ENCODE data around the gene ST3GAL3. TPM values are rescaled to one million over a fixed set of nuclear protein-coding genes. Genes with fewer than 3 reads are reported as not detected.

Gene ST3GAL3
- total and polyA plus RNA-seq, 2 of the 13 experiments (the other 11 are each of a cell fraction or from before 2014, with no cell fraction given): 5.1 to 8.1 TPM

DNA sequence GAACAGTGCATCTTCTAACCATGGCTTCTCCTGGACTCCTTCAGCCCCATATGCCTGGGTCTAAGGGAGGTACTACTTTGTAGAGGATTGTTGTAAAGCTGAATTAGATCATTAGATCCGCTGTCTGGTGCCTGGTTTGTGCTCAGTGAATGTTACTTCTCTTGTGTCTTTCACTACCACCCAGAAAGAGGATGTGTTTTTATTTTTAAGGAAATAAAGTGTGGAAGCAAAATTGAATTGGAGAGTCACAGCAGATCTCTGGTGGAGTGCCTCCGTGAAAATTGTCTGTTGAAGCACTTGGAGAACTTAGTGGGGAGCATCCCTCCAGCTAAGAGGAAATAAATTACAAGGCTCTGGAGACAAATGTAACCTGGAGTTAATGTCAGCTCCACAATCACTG is 124.5 kb downstream of the ST3GAL3 start:
- BruUV-seq (replicated peaks): no TSS peak
- Histone ChIP-seq H4K20me1 (ENCODE audit: insufficient read depth, low read length) (no peaks in the 10 kb centered on the region), H3K36me3 (replicated peaks in 1 of 2; ENCODE audit: control insufficient read depth in 1 of 2, insufficient read depth in 2 of 2, low read length in 2 of 2) (no peaks in the 10 kb centered on the region; a peak in 1 of 5 replicates), H3K27ac (ENCODE audit: extremely low read length, insufficient read depth, low read length) (no peak overlapping the region), H2AFZ (ENCODE audit: low read length) (no peak overlapping the region), H3K4me1 (ENCODE audit: insufficient read depth, low read length) (peaks cover 19% of the 10 kb centered on the region), H3K9ac (ENCODE audit: insufficient read depth, low read depth, low read length) (no peak overlapping the region), H3K4me2 (ENCODE audit: low read depth, low read length) (no peak overlapping the region), H3K79me2 (ENCODE audit: insufficient read depth, low read length) (no peaks in the 10 kb centered on the region), H3K4me3 (replicated peaks in 1 of 3; ENCODE audit: insufficient read depth in 1 of 3, low read depth in 2 of 3, low read length in 3 of 3) (no peak overlapping the region), H3K27me3 (ENCODE audit: control insufficient read depth in 1 of 2, insufficient read depth in 2 of 2, low read length in 2 of 2) (no peaks in the 10 kb centered on the region), H3K9me3 (ENCODE audit: low read length) (no peaks in the 10 kb centered on the region)
- ChIA-PET POLR2A (no interaction called here), CTCF (ENCODE audit: low intra/inter-chr PET ratio, low total read pairs) (no interaction called here)
- no peak for ATAC-seq
- in situ Hi-C loops (cut with HindIII; ENCODE audit: extremely low pct_ligation_motif_present, low pct_unique_long_range_greater_than_20kb) (no loop called here), intact Hi-C loops (cut with micrococcal nuclease; ENCODE audit: unreplicated experiment) (no loop called here)
- no peak for FAIRE-seq
- TF ChIP-seq, protein P1, sequence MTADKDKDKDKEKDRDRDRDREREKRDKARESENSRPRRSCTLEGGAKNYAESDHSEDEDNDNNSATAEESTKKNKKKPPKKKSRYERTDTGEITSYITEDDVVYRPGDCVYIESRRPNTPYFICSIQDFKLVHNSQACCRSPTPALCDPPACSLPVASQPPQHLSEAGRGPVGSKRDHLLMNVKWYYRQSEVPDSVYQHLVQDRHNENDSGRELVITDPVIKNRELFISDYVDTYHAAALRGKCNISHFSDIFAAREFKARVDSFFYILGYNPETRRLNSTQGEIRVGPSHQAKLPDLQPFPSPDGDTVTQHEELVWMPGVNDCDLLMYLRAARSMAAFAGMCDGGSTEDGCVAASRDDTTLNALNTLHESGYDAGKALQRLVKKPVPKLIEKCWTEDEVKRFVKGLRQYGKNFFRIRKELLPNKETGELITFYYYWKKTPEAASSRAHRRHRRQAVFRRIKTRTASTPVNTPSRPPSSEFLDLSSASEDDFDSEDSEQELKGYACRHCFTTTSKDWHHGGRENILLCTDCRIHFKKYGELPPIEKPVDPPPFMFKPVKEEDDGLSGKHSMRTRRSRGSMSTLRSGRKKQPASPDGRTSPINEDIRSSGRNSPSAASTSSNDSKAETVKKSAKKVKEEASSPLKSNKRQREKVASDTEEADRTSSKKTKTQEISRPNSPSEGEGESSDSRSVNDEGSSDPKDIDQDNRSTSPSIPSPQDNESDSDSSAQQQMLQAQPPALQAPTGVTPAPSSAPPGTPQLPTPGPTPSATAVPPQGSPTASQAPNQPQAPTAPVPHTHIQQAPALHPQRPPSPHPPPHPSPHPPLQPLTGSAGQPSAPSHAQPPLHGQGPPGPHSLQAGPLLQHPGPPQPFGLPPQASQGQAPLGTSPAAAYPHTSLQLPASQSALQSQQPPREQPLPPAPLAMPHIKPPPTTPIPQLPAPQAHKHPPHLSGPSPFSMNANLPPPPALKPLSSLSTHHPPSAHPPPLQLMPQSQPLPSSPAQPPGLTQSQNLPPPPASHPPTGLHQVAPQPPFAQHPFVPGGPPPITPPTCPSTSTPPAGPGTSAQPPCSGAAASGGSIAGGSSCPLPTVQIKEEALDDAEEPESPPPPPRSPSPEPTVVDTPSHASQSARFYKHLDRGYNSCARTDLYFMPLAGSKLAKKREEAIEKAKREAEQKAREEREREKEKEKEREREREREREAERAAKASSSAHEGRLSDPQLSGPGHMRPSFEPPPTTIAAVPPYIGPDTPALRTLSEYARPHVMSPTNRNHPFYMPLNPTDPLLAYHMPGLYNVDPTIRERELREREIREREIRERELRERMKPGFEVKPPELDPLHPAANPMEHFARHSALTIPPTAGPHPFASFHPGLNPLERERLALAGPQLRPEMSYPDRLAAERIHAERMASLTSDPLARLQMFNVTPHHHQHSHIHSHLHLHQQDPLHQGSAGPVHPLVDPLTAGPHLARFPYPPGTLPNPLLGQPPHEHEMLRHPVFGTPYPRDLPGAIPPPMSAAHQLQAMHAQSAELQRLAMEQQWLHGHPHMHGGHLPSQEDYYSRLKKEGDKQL (CRISPR knock-in tag; IDR thresholded peaks at IDR 0.05; ENCODE audit: low read depth): no peak
- TF ChIP-seq SKIL (CRISPR knock-in tag; IDR thresholded peaks at IDR 0.05; ENCODE audit: borderline replicate concordance): no peak
- no peak for TF ChIP-seq ZFY (CRISPR knock-in tag; IDR thresholded peaks at IDR 0.05)
- TF ChIP-seq ZNF615 (CRISPR knock-in tag; IDR thresholded peaks at IDR 0.05; ENCODE audit: borderline replicate concordance): no peak
- TF ChIP-seq, protein P2, sequence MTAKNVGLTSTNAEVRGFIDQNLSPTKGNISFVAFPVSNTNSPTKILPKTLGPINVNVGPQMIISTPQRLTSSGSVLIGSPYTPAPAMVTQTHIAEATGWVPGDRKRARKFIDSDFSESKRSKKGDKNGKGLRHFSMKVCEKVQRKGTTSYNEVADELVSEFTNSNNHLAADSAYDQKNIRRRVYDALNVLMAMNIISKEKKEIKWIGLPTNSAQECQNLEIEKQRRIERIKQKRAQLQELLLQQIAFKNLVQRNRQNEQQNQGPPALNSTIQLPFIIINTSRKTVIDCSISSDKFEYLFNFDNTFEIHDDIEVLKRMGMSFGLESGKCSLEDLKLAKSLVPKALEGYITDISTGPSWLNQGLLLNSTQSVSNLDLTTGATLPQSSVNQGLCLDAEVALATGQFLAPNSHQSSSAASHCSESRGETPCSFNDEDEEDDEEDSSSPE (CRISPR knock-in tag; IDR thresholded peaks at IDR 0.05): no peak
- TF ChIP-seq ZNF710 (CRISPR knock-in tag; IDR thresholded peaks at IDR 0.05; ENCODE audit: borderline replicate concordance): no peak
- TF ChIP-seq ZNF484 (CRISPR knock-in tag; IDR thresholded peaks at IDR 0.05; ENCODE audit: borderline replicate concordance, low read depth): no peak
- TF ChIP-seq ETS1 (CRISPR knock-in tag; IDR thresholded peaks at IDR 0.05): no peak
- no peak for TF ChIP-seq ZNF709 (CRISPR knock-in tag; IDR thresholded peaks at IDR 0.05)
- no peak for TF ChIP-seq KDM6A (CRISPR knock-in tag; IDR thresholded peaks at IDR 0.05; ENCODE audit: low read depth)
- TF ChIP-seq KDM3A (CRISPR knock-in tag; IDR thresholded peaks at IDR 0.05; ENCODE audit: low read depth): no peak
- no peak for TF ChIP-seq FIP1L1 (IDR thresholded peaks at IDR 0.05; ENCODE audit: borderline replicate concordance, insufficient read depth, low read depth, low read length)
- 95% methylated on average over 2 of the region's 2 CpGs for WGBS (ENCODE audit: low lambda C conversion rate)
- no peak for DNase-seq (ENCODE audit: low spot score)

All from HepG2 (cell line).